GM12864 (cell line): ENCODE data around the gene GPR149.

Experiments
- DNase-seq: peaks from one replicate; pipeline ENCODE4 v3.0.0-alpha.2; 2011; ENCODE audit warnings: low read depth
- H3K4me3 ChIP-seq: 2 replicates; pipeline ENCODE4 v1.5.1; 2011; ENCODE audit warnings: mild to moderate bottlenecking, low read depth, low read length, control low read depth
- TF ChIP-seq, protein P1 (sequence below): IDR thresholded peaks from 2 replicates; pipeline ENCODE4 v1.5.1; 2011; ENCODE audit warnings: low read depth, mild to moderate bottlenecking, moderate library complexity, low read length, control low read depth, inconsistent platforms; ENCODE audit errors: missing control alignments

GPR149 gene

GRCh38 chr3:154304116-154304786, 125.7 kb downstream of the GPR149 start:
- no peak overlapping the region for H3K4me3 ChIP-seq

DNA sequence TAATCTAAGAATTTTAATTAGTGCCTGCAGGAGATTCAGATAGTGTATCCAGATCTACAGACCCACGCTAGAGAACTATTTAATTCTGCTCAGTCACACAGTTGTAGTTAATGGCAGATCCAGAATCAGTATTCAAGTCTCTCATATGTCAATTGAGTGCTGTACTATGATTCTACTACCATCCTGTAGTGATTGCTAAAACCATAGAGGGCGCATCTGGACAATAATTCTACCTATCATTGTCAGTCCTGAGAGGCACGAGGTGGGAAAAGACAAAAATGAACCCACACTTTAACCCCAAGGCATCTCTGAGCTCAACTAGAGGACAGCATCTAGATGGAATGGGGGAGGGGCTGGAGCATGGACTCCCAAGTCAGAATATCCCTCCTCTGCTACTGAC, 128.4 kb downstream of the GPR149 start:
- no peak for DNase-seq
- no peak overlapping the region for H3K4me3 ChIP-seq
- TF ChIP-seq, protein P1, sequence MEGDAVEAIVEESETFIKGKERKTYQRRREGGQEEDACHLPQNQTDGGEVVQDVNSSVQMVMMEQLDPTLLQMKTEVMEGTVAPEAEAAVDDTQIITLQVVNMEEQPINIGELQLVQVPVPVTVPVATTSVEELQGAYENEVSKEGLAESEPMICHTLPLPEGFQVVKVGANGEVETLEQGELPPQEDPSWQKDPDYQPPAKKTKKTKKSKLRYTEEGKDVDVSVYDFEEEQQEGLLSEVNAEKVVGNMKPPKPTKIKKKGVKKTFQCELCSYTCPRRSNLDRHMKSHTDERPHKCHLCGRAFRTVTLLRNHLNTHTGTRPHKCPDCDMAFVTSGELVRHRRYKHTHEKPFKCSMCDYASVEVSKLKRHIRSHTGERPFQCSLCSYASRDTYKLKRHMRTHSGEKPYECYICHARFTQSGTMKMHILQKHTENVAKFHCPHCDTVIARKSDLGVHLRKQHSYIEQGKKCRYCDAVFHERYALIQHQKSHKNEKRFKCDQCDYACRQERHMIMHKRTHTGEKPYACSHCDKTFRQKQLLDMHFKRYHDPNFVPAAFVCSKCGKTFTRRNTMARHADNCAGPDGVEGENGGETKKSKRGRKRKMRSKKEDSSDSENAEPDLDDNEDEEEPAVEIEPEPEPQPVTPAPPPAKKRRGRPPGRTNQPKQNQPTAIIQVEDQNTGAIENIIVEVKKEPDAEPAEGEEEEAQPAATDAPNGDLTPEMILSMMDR: no peak

More at GRCh38 chr3:154304116-154304786, 125.7 kb downstream of the GPR149 start:
- TF ChIP-seq, protein P1: no peak
- no peak for DNase-seq

- TF ChIP-seq, protein P1: no peak
- DNase-seq: no peak
- H3K4me3 ChIP-seq: no peak overlapping the region
These were observed 136.0 kb downstream of the GPR149 start for GRCh38 chr3:154294016-154294415.

DNA sequence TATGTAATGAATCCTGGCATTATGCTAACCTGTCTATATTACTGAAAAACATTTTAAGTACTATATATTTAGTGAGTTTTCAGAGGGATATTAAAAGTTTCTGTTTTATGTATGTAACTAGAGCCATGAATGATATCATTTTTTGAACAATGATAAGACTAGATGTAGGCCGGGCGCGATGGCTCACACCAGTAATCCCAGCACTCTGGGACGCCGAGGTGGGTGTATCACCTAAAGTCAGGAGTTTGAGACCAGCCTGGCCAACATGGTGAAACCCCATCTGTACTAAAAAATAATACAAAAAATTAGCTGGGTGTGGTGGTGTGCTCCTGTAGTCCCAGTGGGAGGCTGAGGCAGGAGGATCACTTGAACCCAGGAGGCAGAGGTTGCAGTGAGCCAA, 139.8 kb downstream of the GPR149 start:
- TF ChIP-seq, protein P1: no peak
- DNase-seq: no peak
- no peak overlapping the region for H3K4me3 ChIP-seq
